Activated T-cell treated with anti-CD3 and anti-CD28 coated beads, Interleukin-2, amount 50 U/mL, for 48 hours (primary cell): ENCODE results near the gene ABCC2.
"Not testable (repeated sequence)": the region's sequence is repeated elsewhere in the genome, so short reads cannot be mapped to it uniquely, and the experiment has no call there.

Experiments used
- DNase-seq, 2 experiments: peaks; one replicate each; pipeline ENCODE4 v3.0.0-alpha.2; 2020

ABCC2 gene

GRCh38 chr10:99859585-99859984 lies 77.1 kb downstream of the ABCC2 start:
- no peak for DNase-seq

- no peak for DNase-seq
Measured at GRCh38 chr10:99860466-99860865, 78.0 kb downstream of the ABCC2 start.

- not testable (repeated sequence) for DNase-seq
Measured at GRCh38 chr10:99863535-99864240, 81.2 kb downstream of the ABCC2 start.

- DNase-seq: not testable (repeated sequence)
Measured at GRCh38 chr10:99867250-99867649, 84.8 kb downstream of the ABCC2 start.

GRCh38 chr10:99869581-99870122 lies 87.2 kb downstream of the ABCC2 start:
- no peak for DNase-seq

- DNase-seq: peak; percentile 57 to 63
Measured at GRCh38 chr10:99870123-99870730, 87.8 kb downstream of the ABCC2 start.

GRCh38 chr10:99872367-99873162 lies 90.1 kb downstream of the ABCC2 start:
- DNase-seq: no peak

GRCh38 chr10:99873846-99874245 lies 91.4 kb downstream of the ABCC2 start:
- DNase-seq: no peak

GRCh38 chr10:99874341-99875085 lies 92.1 kb downstream of the ABCC2 start:
- no peak for DNase-seq

GRCh38 chr10:99875473-99875872 lies 93.0 kb downstream of the ABCC2 start:
- no peak for DNase-seq

GRCh38 chr10:99880080-99880835 lies 97.8 kb downstream of the ABCC2 start:
- DNase-seq: no peak

GRCh38 chr10:99881371-99881770 lies 98.9 kb downstream of the ABCC2 start:
- DNase-seq: no peak

- no peak for DNase-seq
Measured at GRCh38 chr10:99883523-99883922, 101.1 kb downstream of the ABCC2 start.

- DNase-seq: no peak
Measured at GRCh38 chr10:99888622-99889021, 106.2 kb downstream of the ABCC2 start.

GRCh38 chr10:99894613-99895012 lies 112.2 kb downstream of the ABCC2 start:
- DNase-seq: no peak

- DNase-seq: not testable (repeated sequence)
Measured at GRCh38 chr10:99895066-99895465, 112.6 kb downstream of the ABCC2 start.

GRCh38 chr10:99895867-99896266 lies 113.4 kb downstream of the ABCC2 start:
- no peak for DNase-seq
